Mucosa of stomach (tissue), 1 donor: ENCODE measurements around the gene KNDC1.
"Not testable (repeated sequence)": the region's sequence is repeated elsewhere in the genome, so short reads cannot be mapped to it uniquely, and the experiment has no call there.

Experiments
- H3K27me3 ChIP-seq: one replicate; pipeline ENCODE4 v1.7.0; 2013; ENCODE audit warnings: mild to moderate bottlenecking, low read length; ENCODE audit not compliant: control insufficient read depth, insufficient read depth
- H3K36me3 ChIP-seq: one replicate; pipeline ENCODE4 v1.7.0; 2013; ENCODE audit warnings: low read length; ENCODE audit not compliant: control insufficient read depth, insufficient read depth
- H3K4me1 ChIP-seq: one replicate; pipeline ENCODE4 v1.7.0; 2013; ENCODE audit warnings: mild to moderate bottlenecking, low read length; ENCODE audit not compliant: control insufficient read depth, insufficient read depth
- H3K4me3 ChIP-seq: one replicate; pipeline ENCODE4 v1.7.0; 2013; ENCODE audit warnings: low read length
- H3K9ac ChIP-seq: one replicate; pipeline ENCODE4 v1.7.0; 2013; ENCODE audit warnings: mild to moderate bottlenecking, low read length, moderate library complexity
- H3K9me3 ChIP-seq: one replicate; pipeline ENCODE4 v1.7.0; 2013; ENCODE audit warnings: mild to moderate bottlenecking, low read length, moderate library complexity; ENCODE audit not compliant: control insufficient read depth
- donor health status: Pancreatic carcinoma.

The KNDC1 gene

GRCh38 chr10:133214468-133215410, 54.7 kb downstream of the KNDC1 start:
- Histone ChIP-seq H3K9ac (no peak overlapping the region), H3K4me1 (no peaks in the 10 kb centered on the region), H3K36me3 (no peaks in the 10 kb centered on the region), H3K4me3 (no peak overlapping the region), H3K27me3 (peaks cover 10% of the 10 kb centered on the region), H3K9me3 (no peaks in the 10 kb centered on the region)

GRCh38 chr10:133215586-133215985, 55.6 kb downstream of the KNDC1 start:
- Histone ChIP-seq H3K36me3 (no peaks in the 10 kb centered on the region), H3K4me1 (no peaks in the 10 kb centered on the region), H3K27me3 (peaks cover 12% of the 10 kb centered on the region), H3K4me3 (no peak overlapping the region), H3K9me3 (no peaks in the 10 kb centered on the region), H3K9ac (no peak overlapping the region)

GRCh38 chr10:133216776-133217175, 56.8 kb downstream of the KNDC1 start:
- Histone ChIP-seq H3K9ac (no peak overlapping the region), H3K9me3 (no peaks in the 10 kb centered on the region), H3K36me3 (no peaks in the 10 kb centered on the region), H3K4me3 (no peak overlapping the region), H3K27me3 (peaks cover 18% of the 10 kb centered on the region), H3K4me1 (no peaks in the 10 kb centered on the region)

GRCh38 chr10:133217800-133218589, 58.0 kb downstream of the KNDC1 start:
- Histone ChIP-seq H3K36me3 (no peaks in the 10 kb centered on the region), H3K4me1 (no peaks in the 10 kb centered on the region), H3K4me3 (no peak overlapping the region), H3K9me3 (no peaks in the 10 kb centered on the region), H3K27me3 (peaks cover 18% of the 10 kb centered on the region), H3K9ac (no peak overlapping the region)

GRCh38 chr10:133218891-133219290, 58.9 kb downstream of the KNDC1 start:
- Histone ChIP-seq H3K9me3 (no peaks in the 10 kb centered on the region), H3K36me3 (no peaks in the 10 kb centered on the region), H3K27me3 (peaks cover 18% of the 10 kb centered on the region), H3K9ac (no peak overlapping the region), H3K4me1 (no peaks in the 10 kb centered on the region), H3K4me3 (no peak overlapping the region)

GRCh38 chr10:133219782-133220181, 59.8 kb downstream of the KNDC1 start:
- no peaks in the 10 kb centered on the region for H3K9me3 ChIP-seq
- H3K27me3 ChIP-seq = peaks cover 24% of the 10 kb centered on the region
- no peak overlapping the region for H3K9ac ChIP-seq

GRCh38 chr10:133221331-133221730, 61.3 kb downstream of the KNDC1 start:
- Histone ChIP-seq H3K27me3 (peaks cover 24% of the 10 kb centered on the region), H3K36me3 (no peaks in the 10 kb centered on the region), H3K4me3 (no peak overlapping the region), H3K9ac (no peak overlapping the region), H3K9me3 (no peaks in the 10 kb centered on the region), H3K4me1 (no peaks in the 10 kb centered on the region)

More at GRCh38 chr10:133219782-133220181, 59.8 kb downstream of the KNDC1 start:
- Histone ChIP-seq H3K4me3 (no peak overlapping the region), H3K36me3 (no peaks in the 10 kb centered on the region), H3K4me1 (no peaks in the 10 kb centered on the region)

GRCh38 chr10:133221756-133222155, 61.7 kb downstream of the KNDC1 start:
- H3K27me3 ChIP-seq = peaks cover 26% of the 10 kb centered on the region

GRCh38 chr10:133224076-133224475, 64.1 kb downstream of the KNDC1 start:
- Histone ChIP-seq H3K27me3 (peaks cover 34% of the 10 kb centered on the region), H3K36me3 (no peaks in the 10 kb centered on the region), H3K9ac (no peak overlapping the region), H3K4me1 (no peaks in the 10 kb centered on the region), H3K9me3 (no peaks in the 10 kb centered on the region), H3K4me3 (no peak overlapping the region)

More at GRCh38 chr10:133221756-133222155, 61.7 kb downstream of the KNDC1 start:
- not testable (repeated sequence) for H3K4me1 ChIP-seq, H3K4me3 ChIP-seq, H3K36me3 ChIP-seq, H3K9me3 ChIP-seq, H3K9ac ChIP-seq

- no peaks in the 10 kb centered on the region for H3K4me1 ChIP-seq
- no peak overlapping the region for H3K9ac ChIP-seq
- no peak overlapping the region for H3K4me3 ChIP-seq
- no peaks in the 10 kb centered on the region for H3K36me3 ChIP-seq
- no peaks in the 10 kb centered on the region for H3K9me3 ChIP-seq
- peaks cover 31% of the 10 kb centered on the region for H3K27me3 ChIP-seq
Measured at GRCh38 chr10:133224756-133225372, 64.8 kb downstream of the KNDC1 start.

- H3K27me3 ChIP-seq = peaks cover 34% of the 10 kb centered on the region
Measured at GRCh38 chr10:133225707-133226191, 65.7 kb downstream of the KNDC1 start.

More at GRCh38 chr10:133225707-133226191, 65.7 kb downstream of the KNDC1 start:
- Histone ChIP-seq H3K9ac (no peak overlapping the region), H3K36me3 (no peaks in the 10 kb centered on the region), H3K4me3 (no peak overlapping the region), H3K4me1 (no peaks in the 10 kb centered on the region), H3K9me3 (no peaks in the 10 kb centered on the region)
